GM18526 (cell line): ENCODE data around the gene MAN2B2.

Experiments used
- POLR2A ChIP-seq: IDR thresholded peaks from 3 replicates; pipeline ENCODE4 v1.6.1; 2011; ENCODE audit not compliant: insufficient read length; ENCODE audit errors: extremely low read depth

The MAN2B2 gene

GRCh38 chr4:6647582-6648230 lies 72.7 kb downstream of the MAN2B2 start:
- TF ChIP-seq POLR2A: no peak

- no peak for TF ChIP-seq POLR2A
Measured at GRCh38 chr4:6649216-6649615, 74.2 kb downstream of the MAN2B2 start.

GRCh38 chr4:6655924-6656323 lies 80.9 kb downstream of the MAN2B2 start:
- TF ChIP-seq POLR2A: no peak

DNA sequence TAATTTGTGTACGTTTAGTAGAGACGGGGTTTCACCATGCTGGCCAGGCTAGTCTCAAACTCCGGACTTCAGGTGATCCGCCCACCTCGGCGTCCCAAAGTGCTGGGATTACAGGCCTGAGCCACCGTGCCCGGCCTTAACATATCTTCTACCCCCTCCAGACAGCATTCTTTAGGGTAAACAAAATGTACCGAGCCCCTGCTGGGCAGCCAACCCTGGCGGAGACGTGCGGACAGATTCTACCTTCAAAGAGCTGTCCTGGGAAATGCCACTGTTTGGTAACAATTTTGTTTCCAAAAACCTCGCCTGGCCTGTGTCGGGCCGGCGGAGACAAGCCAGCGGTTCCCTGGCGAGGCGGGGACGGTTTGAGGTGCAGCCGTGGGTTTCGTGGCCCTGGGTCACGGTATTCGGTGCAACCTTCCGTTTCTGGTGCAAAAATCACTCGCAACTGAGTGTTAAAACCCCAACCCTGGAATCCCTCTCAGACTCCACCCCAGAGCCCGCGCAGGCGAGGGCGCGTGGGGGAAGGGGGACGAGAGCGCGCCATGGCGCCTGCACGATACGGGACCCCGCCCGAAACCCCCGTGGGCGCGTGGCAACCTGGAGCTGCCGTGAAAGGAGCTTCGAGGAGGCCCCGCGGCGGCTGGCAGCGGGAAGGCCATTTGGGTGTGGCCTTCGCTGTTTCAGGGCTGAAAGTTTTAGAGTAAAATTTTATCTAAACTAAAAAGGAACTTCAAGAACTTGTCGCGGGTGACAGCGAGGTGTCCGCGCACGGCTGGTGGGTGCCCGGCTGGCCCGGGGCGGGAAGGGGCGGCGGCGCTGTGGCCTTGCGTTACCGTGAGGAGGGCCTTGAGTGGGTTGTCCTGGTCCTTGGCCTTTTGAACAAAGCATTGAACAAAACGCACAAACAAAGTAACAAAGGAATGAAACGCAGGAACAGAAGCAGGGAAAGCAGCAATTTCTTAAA lies 82.5 kb downstream of the MAN2B2 start:
- TF ChIP-seq POLR2A: no peak

GRCh38 chr4:6658209-6658595 lies 83.2 kb downstream of the MAN2B2 start:
- no peak for TF ChIP-seq POLR2A

GRCh38 chr4:6658597-6659075 lies 83.6 kb downstream of the MAN2B2 start:
- no peak for TF ChIP-seq POLR2A

- TF ChIP-seq POLR2A: no peak
Measured at GRCh38 chr4:6659897-6660296, 84.9 kb downstream of the MAN2B2 start.

DNA sequence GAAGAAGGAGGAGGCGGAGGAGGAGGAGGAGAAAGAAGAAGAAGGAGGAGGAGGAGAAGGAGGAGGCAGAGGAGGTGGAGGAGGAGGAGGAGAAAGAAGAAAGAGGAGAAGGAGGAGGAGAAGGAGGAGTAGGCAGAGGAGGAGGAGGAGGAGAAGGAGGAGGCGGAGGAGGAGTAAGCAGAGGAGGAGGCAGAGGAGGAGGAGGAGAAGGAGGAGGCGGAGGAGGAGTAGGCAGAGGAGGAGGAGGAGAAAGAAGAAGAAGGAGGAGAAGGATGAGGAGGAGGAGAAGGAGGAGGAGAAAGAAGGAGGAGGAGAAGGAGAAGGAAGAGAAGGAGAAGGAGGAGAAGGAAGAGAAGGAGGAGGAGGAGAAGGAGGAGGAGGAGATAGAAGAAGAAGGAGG lies 85.4 kb downstream of the MAN2B2 start:
- no peak for TF ChIP-seq POLR2A

GRCh38 chr4:6662591-6662990 lies 87.6 kb downstream of the MAN2B2 start:
- TF ChIP-seq POLR2A: no peak

- TF ChIP-seq POLR2A: no peak
Measured at GRCh38 chr4:6663596-6664393, 88.8 kb downstream of the MAN2B2 start.

DNA sequence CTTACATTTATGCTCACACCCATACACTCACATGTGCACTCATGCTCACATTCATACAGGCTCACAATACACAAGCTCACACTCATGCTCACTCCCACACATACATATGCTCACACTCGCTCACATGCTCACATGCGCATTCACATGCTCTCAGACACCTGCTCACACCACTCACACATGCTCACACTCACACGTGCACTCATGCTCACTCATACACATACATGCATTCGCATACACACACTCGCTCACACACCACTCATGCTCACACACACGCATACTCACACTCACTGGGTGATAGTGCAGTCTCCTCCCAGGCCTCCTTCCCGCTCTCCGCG lies 90.3 kb downstream of the MAN2B2 start:
- TF ChIP-seq POLR2A: no peak

- no peak for TF ChIP-seq POLR2A
Measured at GRCh38 chr4:6668391-6668790, 93.4 kb downstream of the MAN2B2 start.

- no peak for TF ChIP-seq POLR2A
Measured at GRCh38 chr4:6671648-6672047, 96.7 kb downstream of the MAN2B2 start.

DNA sequence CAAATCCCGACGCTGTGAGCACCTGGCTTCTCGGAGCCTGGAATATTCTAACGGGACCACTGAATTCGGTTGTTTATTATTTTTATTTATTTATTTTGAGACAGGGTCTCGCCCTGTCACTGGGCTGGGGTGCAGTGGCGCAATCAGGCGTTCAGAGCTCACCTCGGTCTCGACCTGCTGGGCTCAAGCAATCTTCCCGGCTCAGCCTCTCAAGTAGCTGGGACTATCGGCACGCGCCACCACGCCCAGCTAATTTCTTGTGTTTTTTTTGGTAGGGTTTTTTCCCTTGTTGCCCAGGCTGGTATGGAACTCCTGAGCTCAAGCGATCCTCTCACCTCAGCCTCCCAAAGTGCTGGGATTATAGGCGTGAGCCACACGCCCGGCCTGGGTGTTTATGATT lies 97.1 kb downstream of the MAN2B2 start:
- no peak for TF ChIP-seq POLR2A
